ENCODE measurements around the gene PAWR.

PAWR gene

DNA sequence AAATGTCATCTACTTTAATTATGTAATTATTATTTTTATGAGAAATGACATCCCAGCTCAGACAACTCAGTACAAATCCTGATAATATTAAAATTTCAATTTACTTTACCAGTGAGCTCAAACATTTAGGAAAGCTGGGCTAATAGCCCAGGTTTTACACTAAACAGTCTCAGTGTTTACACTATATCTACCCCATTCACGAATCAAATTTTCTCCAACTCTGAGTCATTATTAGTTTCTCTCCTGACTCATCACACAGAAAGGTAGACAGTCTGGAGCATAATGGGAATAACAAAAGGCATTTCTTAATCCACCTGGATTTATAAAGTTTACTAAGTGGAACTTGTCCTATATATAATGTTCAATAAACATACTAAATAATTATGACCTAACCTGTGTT, 5.7 kb downstream of the PAWR start:
- TF ChIP-seq, protein P1, sequence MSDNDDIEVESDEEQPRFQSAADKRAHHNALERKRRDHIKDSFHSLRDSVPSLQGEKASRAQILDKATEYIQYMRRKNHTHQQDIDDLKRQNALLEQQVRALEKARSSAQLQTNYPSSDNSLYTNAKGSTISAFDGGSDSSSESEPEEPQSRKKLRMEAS (IDR thresholded peaks at IDR 0.05) = no peak

DNA sequence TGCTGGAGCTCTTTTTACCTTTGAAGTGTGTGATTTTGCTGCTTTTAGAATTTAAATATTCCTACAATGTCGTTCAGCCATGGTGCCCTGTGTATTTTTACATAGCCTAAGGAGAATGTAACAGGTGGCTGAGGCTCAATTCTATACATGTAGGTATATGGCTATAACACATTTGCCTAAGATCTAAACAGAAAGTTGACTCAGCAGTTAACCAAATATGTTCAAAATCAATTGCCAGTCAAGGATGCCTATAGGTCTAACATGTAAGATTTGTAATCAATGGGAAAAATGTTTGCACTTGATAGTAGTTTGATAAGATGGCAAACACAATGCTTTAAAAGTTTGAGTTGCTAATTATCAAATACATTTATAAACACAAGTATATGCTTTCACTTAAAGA, 8.2 kb downstream of the PAWR start:
- TF ChIP-seq EP300 (IDR thresholded peaks at IDR 0.05; ENCODE audit: borderline replicate concordance) (no peak), NFIC (IDR thresholded peaks at IDR 0.05) (no peak), RAD21 (IDR thresholded peaks at IDR 0.05; ENCODE audit: low read depth) (no peak), EGR1 (IDR thresholded peaks at IDR 0.05) (no peak)

DNA sequence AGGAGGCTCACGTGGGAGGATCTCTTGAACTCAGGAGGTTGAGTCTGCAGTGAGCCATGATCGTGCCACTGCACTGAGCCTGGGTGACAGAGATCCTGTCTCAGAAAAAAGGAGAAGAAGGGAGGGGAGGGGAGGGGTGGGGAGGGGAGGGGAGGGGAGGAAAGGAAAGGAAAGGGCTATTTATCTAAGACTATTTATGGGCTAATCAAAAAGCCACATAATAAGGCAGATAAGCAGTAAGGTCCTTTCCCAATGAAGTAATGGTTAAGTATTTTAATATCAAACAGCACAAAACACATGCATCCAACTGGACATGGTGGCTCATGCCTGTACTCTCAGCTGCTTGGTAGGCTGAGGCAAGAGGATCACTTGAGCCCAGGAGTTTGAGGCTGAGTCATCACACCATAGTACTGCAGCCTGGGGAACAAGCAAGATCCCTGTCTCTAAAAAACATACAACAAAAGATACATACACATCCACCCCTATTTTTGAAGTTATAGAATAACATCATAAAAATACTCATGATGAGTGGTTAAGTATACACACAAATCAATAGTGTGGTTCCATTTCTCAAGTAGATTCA, 9.7 kb downstream of the PAWR start:
- TF ChIP-seq EGR1 (IDR thresholded peaks at IDR 0.05) (no peak), ZBTB7A (IDR thresholded peaks at IDR 0.05; ENCODE audit: low read depth) (no peak), FOXM1 (IDR thresholded peaks at IDR 0.05; ENCODE audit: borderline replicate concordance, low read depth) (no peak), TAF1 (IDR thresholded peaks at IDR 0.05; ENCODE audit: low read depth) (no peak), EP300 (IDR thresholded peaks at IDR 0.05; ENCODE audit: borderline replicate concordance) (no peak), RAD21 (IDR thresholded peaks at IDR 0.05; ENCODE audit: low read depth) (no peak), TCF12 (IDR thresholded peaks at IDR 0.05; ENCODE audit: low read depth) (no peak), CEBPB (IDR thresholded peaks at IDR 0.05) (no peak), YY1 (IDR thresholded peaks at IDR 0.05; ENCODE audit: low read depth) (no peak), NFIC (IDR thresholded peaks at IDR 0.05) (no peak), TEAD4 (IDR thresholded peaks at IDR 0.05) (no peak), CREB1 (IDR thresholded peaks at IDR 0.05; ENCODE audit: low read depth) (no peak)
- TF ChIP-seq, protein P1 (IDR thresholded peaks at IDR 0.05) = no peak
- TF ChIP-seq, protein P2, sequence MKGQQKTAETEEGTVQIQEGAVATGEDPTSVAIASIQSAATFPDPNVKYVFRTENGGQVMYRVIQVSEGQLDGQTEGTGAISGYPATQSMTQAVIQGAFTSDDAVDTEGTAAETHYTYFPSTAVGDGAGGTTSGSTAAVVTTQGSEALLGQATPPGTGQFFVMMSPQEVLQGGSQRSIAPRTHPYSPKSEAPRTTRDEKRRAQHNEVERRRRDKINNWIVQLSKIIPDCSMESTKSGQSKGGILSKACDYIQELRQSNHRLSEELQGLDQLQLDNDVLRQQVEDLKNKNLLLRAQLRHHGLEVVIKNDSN (IDR thresholded peaks at IDR 0.05) = no peak
- TF ChIP-seq, protein P3, sequence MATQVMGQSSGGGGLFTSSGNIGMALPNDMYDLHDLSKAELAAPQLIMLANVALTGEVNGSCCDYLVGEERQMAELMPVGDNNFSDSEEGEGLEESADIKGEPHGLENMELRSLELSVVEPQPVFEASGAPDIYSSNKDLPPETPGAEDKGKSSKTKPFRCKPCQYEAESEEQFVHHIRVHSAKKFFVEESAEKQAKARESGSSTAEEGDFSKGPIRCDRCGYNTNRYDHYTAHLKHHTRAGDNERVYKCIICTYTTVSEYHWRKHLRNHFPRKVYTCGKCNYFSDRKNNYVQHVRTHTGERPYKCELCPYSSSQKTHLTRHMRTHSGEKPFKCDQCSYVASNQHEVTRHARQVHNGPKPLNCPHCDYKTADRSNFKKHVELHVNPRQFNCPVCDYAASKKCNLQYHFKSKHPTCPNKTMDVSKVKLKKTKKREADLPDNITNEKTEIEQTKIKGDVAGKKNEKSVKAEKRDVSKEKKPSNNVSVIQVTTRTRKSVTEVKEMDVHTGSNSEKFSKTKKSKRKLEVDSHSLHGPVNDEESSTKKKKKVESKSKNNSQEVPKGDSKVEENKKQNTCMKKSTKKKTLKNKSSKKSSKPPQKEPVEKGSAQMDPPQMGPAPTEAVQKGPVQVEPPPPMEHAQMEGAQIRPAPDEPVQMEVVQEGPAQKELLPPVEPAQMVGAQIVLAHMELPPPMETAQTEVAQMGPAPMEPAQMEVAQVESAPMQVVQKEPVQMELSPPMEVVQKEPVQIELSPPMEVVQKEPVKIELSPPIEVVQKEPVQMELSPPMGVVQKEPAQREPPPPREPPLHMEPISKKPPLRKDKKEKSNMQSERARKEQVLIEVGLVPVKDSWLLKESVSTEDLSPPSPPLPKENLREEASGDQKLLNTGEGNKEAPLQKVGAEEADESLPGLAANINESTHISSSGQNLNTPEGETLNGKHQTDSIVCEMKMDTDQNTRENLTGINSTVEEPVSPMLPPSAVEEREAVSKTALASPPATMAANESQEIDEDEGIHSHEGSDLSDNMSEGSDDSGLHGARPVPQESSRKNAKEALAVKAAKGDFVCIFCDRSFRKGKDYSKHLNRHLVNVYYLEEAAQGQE (IDR thresholded peaks at IDR 0.05; ENCODE audit: low read depth) = no peak

DNA sequence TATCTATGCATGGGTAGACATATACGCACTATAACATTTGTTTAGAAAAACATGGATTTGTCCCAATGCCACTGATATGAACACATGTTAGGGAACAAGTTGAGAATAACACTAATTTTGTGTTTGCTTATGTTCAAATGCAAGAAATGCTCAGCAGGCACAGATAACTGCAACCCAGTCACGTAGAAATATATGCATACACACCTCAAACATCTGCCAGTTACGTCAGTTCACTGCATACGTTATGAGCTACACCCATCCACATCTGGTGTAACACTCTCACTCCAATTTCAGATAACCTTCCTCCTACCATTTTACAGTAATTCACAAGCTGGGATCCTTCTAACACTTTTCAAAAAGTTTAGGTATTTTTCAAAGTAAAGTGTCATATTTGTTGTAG, 10.7 kb downstream of the PAWR start:
- no peak for TF ChIP-seq FOXM1 (IDR thresholded peaks at IDR 0.05; ENCODE audit: borderline replicate concordance, low read depth)
- TF ChIP-seq EGR1 (IDR thresholded peaks at IDR 0.05) = no peak
- TF ChIP-seq TAF1 (IDR thresholded peaks at IDR 0.05; ENCODE audit: low read depth) = no peak
- TF ChIP-seq, protein P3 (IDR thresholded peaks at IDR 0.05; ENCODE audit: low read depth) = no peak

DNA sequence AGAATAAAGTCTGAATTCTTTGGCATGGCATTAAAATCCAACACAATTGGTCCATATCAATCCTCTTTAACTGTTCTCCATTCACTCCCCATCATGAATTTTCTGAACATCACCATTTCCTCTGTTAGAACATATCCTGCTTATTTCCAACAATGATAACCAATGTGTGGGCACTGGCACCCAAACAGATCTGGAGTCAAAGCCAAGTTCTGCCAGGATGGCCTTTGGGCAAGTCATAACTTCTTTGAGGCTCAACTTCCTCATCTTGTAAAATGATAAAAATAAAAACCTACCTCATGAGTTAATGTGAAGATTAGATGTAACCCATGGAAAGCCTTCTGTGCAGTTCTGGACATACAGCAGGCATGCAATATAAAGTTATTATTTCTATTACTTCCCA, 12.5 kb downstream of the PAWR start:
- no peak for TF ChIP-seq NFIC (IDR thresholded peaks at IDR 0.05)
- TF ChIP-seq EGR1 (IDR thresholded peaks at IDR 0.05) = no peak
- TF ChIP-seq EP300 (IDR thresholded peaks at IDR 0.05; ENCODE audit: borderline replicate concordance) = no peak
- TF ChIP-seq ZBTB7A (IDR thresholded peaks at IDR 0.05; ENCODE audit: low read depth) = no peak
- no peak for TF ChIP-seq RAD21 (IDR thresholded peaks at IDR 0.05; ENCODE audit: low read depth)
- no peak for TF ChIP-seq FOXM1 (IDR thresholded peaks at IDR 0.05; ENCODE audit: borderline replicate concordance, low read depth)
- TF ChIP-seq, protein P1 (IDR thresholded peaks at IDR 0.05) = no peak
- no peak for TF ChIP-seq TCF12 (IDR thresholded peaks at IDR 0.05; ENCODE audit: low read depth)

DNA sequence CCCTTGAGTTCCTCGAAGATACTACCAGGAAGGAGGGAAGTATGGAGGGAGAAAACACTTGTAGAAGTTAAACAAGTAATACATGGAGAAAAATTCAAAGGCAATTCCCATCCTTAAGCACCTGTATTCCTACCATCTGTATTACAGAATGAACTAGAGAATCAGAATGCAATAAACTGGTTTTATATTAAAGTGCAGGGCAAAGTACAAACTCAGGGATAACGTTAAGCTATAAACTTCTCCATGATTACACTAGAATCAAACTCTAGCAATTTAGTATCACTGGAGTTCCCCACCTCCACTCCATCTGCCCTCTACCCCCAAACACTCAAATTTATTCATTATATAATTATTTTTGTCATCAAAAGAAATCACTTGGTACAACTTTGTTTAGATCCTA, 13.1 kb downstream of the PAWR start:
- no peak for TF ChIP-seq TAF1 (IDR thresholded peaks at IDR 0.05; ENCODE audit: low read depth)
- no peak for TF ChIP-seq TEAD4 (IDR thresholded peaks at IDR 0.05)
- no peak for TF ChIP-seq RAD21 (IDR thresholded peaks at IDR 0.05; ENCODE audit: low read depth)
- TF ChIP-seq, protein P1 (IDR thresholded peaks at IDR 0.05) = no peak
- no peak for TF ChIP-seq CEBPB (IDR thresholded peaks at IDR 0.05)
- TF ChIP-seq ZBTB7A (IDR thresholded peaks at IDR 0.05; ENCODE audit: low read depth) = no peak
- TF ChIP-seq EGR1 (IDR thresholded peaks at IDR 0.05) = no peak
- TF ChIP-seq EP300 (IDR thresholded peaks at IDR 0.05; ENCODE audit: borderline replicate concordance) = no peak
- no peak for TF ChIP-seq CREB1 (IDR thresholded peaks at IDR 0.05; ENCODE audit: low read depth)
- TF ChIP-seq TCF12 (IDR thresholded peaks at IDR 0.05; ENCODE audit: low read depth) = no peak
- TF ChIP-seq, protein P2 (IDR thresholded peaks at IDR 0.05) = no peak
- TF ChIP-seq FOXM1 (IDR thresholded peaks at IDR 0.05; ENCODE audit: borderline replicate concordance, low read depth) = no peak
